ENCODE measurements around the gene P3H3. TPM values are rescaled to one million over a fixed set of nuclear protein-coding genes. Genes with fewer than 3 reads are reported as not detected.
A peak's percentile ranks its signal among the peaks of the same experiment; 100 is the strongest.

The P3H3 gene
- total and polyA plus RNA-seq, 2 donors (not counting 3 experiments of a cell fraction or from before 2014, with no cell fraction given) = 75.9 to 76.5 TPM

DNA sequence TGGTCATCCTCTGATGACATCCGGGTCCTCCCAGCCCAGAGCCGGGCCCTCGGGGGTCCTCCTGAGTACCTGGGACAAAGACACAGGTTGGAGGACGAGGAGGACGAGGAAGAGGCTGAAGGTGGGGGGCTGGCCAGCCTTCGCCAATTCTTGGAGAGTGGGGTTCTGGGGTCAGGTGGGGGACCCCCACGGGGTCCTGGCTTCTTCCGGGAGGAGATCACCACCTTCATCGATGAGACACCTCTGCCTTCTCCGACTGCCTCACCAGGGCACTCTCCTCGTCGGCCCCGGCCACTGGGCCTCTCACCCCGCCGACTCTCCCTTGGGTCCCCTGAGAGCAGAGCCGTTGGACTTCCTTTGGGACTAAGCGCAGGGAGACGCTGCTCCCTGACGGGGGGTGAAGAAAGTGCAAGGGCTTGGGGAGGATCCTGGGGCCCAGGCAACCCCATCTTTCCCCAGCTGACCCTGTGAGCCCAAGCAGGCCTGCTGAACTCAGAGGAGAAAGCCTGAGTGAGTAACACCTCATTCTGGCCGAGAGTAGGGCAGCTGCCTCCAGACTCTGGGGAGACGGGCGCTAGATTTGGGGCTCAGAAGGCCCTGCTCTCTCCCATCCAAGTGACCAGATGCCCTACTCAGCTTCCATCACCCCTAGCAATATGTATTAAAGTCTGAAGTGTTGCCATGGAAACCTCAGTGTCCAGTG, 1.3 kb upstream of the P3H3 start:
- H3K4me3 ChIP-seq (replicated peaks in 1 of 3; ENCODE audit: insufficient read depth in 1 of 3, low read depth in 1 of 3, low read length in 3 of 3) = no peak overlapping the region
- H3K9me1 ChIP-seq (replicated peaks; ENCODE audit: control insufficient read depth, extremely low read depth, insufficient read depth, low read length) = no peaks in the 10 kb centered on the region
- no peak for FAIRE-seq
- no peak overlapping the region for H3K27ac ChIP-seq (ENCODE audit: insufficient read depth, low read depth, low read length)
- peaks cover 0 to 8% of the 10 kb centered on the region in 2 experiments for H3K36me3 ChIP-seq (ENCODE audit: control insufficient read depth in 2 of 2, extremely low read depth in 1 of 2, insufficient read depth in 2 of 2, low read length in 2 of 2)
- intact Hi-C loops (cut with micrococcal nuclease) (no loop called here), dilution Hi-C loops (cut with MboI; ENCODE audit: extremely low pct_ligation_motif_present, low sequenced_read_pairs) (no loop called here)
- H3K27me3 ChIP-seq (ENCODE audit: control insufficient read depth in 2 of 2, insufficient read depth in 2 of 2, low read length in 2 of 2) = peaks cover 3% of the 10 kb centered on the region in 2 experiments
- H3K9me3 ChIP-seq (replicated peaks; ENCODE audit: control insufficient read depth, insufficient read depth, low read length) = no peaks in the 10 kb centered on the region
- no peak overlapping the region for H3K4me2 ChIP-seq (ENCODE audit: insufficient read depth, low read length)
- H3K79me2 ChIP-seq (ENCODE audit: control insufficient read depth, insufficient read depth, low read length) = peaks cover 25% of the 10 kb centered on the region
- no peak for TF ChIP-seq EZH2 (IDR thresholded peaks at IDR 0.05; ENCODE audit: borderline replicate concordance, low read depth, low read length, severe bottlenecking)
- no peak for TF ChIP-seq MYC (IDR thresholded peaks at IDR 0.05; ENCODE audit: low read depth, low read length)
- TF ChIP-seq, protein P1, sequence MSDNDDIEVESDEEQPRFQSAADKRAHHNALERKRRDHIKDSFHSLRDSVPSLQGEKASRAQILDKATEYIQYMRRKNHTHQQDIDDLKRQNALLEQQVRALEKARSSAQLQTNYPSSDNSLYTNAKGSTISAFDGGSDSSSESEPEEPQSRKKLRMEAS (IDR thresholded peaks at IDR 0.05; ENCODE audit: insufficient read depth, insufficient read length) = no peak
- TF ChIP-seq, protein P2, sequence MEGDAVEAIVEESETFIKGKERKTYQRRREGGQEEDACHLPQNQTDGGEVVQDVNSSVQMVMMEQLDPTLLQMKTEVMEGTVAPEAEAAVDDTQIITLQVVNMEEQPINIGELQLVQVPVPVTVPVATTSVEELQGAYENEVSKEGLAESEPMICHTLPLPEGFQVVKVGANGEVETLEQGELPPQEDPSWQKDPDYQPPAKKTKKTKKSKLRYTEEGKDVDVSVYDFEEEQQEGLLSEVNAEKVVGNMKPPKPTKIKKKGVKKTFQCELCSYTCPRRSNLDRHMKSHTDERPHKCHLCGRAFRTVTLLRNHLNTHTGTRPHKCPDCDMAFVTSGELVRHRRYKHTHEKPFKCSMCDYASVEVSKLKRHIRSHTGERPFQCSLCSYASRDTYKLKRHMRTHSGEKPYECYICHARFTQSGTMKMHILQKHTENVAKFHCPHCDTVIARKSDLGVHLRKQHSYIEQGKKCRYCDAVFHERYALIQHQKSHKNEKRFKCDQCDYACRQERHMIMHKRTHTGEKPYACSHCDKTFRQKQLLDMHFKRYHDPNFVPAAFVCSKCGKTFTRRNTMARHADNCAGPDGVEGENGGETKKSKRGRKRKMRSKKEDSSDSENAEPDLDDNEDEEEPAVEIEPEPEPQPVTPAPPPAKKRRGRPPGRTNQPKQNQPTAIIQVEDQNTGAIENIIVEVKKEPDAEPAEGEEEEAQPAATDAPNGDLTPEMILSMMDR (IDR thresholded peaks at IDR 0.05; ENCODE audit: extremely low read depth in 1 of 2, insufficient read depth in 1 of 2, low read depth in 1 of 2, low read length in 2 of 2) = no peak
- no peak for TF ChIP-seq GATA2 (IDR thresholded peaks at IDR 0.05; ENCODE audit: insufficient read depth, insufficient read length, low read depth, low read length)
- no peak for TF ChIP-seq POLR2AphosphoS5 (IDR thresholded peaks at IDR 0.05; ENCODE audit: insufficient read depth, low read depth, low read length)
- no peak for TF ChIP-seq FOS (IDR thresholded peaks at IDR 0.05; ENCODE audit: borderline replicate concordance, insufficient read depth, low read length)
- TF ChIP-seq POLR2A (IDR thresholded peaks at IDR 0.05; ENCODE audit: low read depth, low read length) = no peak
- TF ChIP-seq JUN (IDR thresholded peaks at IDR 0.05; ENCODE audit: borderline replicate concordance, insufficient read depth, insufficient read length, low read depth) = no peak
- DNase-seq (ENCODE audit: low read depth, low spot score) = no peak
- BruUV-seq (replicated peaks) = no TSS peak
- peaks cover 23% of the 10 kb centered on the region for H3K4me1 ChIP-seq (ENCODE audit: control insufficient read depth, extremely low read depth, insufficient read depth, low read length)
- ChIA-PET POLR2A (no interaction called here), CTCF (interaction anchor here (1.2 to 12.0 kb wide), 6 partner anchors 46 to 207 kb away, joined by 5 to 148 read pairs (median 7); partner anchors contain the start of genes MLF2 and PTMS)
- H4K20me1 ChIP-seq (replicated peaks; ENCODE audit: control insufficient read depth, extremely low read depth, insufficient read depth, low read length) = no peaks in the 10 kb centered on the region
- H3K9ac ChIP-seq (replicated peaks; ENCODE audit: extremely low read depth, insufficient read depth, low read length) = no peak overlapping the region
- H2AFZ ChIP-seq (ENCODE audit: low read depth, low read length) = peak overlapping the region; percentile 43

Measured in endothelial cell of umbilical vein (primary cell).